HepG2 (cell line): ENCODE data around the gene QSER1. TPM values are rescaled to one million over a fixed set of nuclear protein-coding genes. Genes with fewer than 3 reads are reported as not detected.

Experiments used
- ATAC-seq: fragments of 200-7000 bp; cut with Tn5 transposase; 3 replicates; pipeline ENCODE4 v1.9.1; 2020; ENCODE audit warnings: mild to moderate bottlenecking, moderate library complexity
- BruUV-seq: library from RNA; stranded (reverse); fragments of 400-500 nt; replicated peaks from 2 replicates; lab custom pipeline; 2021; lab: Mats Ljungman, UMichigan
- CTCF ChIA-PET: fragments of 300-600 bp; formaldehyde crosslinking; extraction: SDS; loops from one replicate; lab custom pipeline; 2021; ENCODE audit warnings: low total read pairs, inconsistent platforms, low intra/inter-chr PET ratio; lab: Yijun Ruan, JAX
- POLR2A ChIA-PET: fragments of 350-600 bp; sonication (Branson Sonifier 250); formaldehyde crosslinking; loops from one replicate; lab custom pipeline; 2020; ENCODE audit warnings: antibody characterized with exemption, inconsistent platforms; lab: Yijun Ruan, JAX
- DNase-seq: peaks from one replicate; pipeline ENCODE4 v3.0.0-alpha.2; 2015; ENCODE audit warnings: low spot score
- FAIRE-seq: peaks from 3 replicates; lab custom pipeline; 2011; peaks lifted over from hg19 to GRCh38; lab: Jason Lieb, UNC
- H2AFZ ChIP-seq: one replicate; pipeline ENCODE4 v1.6.1; 2011; ENCODE audit warnings: low read length, inconsistent platforms
- H3K27ac ChIP-seq: fragments of 300-600 bp; 3 replicates; pipeline ENCODE4 v1.8.0; 2011; ENCODE audit warnings: mixed run types, mild to moderate bottlenecking, mixed read lengths, low read length, inconsistent platforms; ENCODE audit not compliant: insufficient read depth; ENCODE audit errors: extremely low read length
- H3K27me3 ChIP-seq, 2 experiments: fragments of 200-600 bp in 1 of 2; 2 replicates in 1 of 2; 3 replicates in 1 of 2; pipeline versions ENCODE4 v1.6.0 to v1.8.0; 2011; ENCODE audit warnings: low read length in 2 of 2, mild to moderate bottlenecking in 2 of 2, moderate library complexity in 2 of 2, inconsistent platforms in 1 of 2; ENCODE audit not compliant: insufficient read depth in 2 of 2, control insufficient read depth in 1 of 2
- H3K36me3 ChIP-seq, 2 experiments: fragments of 200-600 bp in 1 of 2; replicated peaks in 1 of 2; 2 replicates in 1 of 2; 3 replicates in 1 of 2; pipeline versions ENCODE4 v1.5.1 to v1.8.0; 2011; ENCODE audit warnings: low read length in 2 of 2, inconsistent platforms in 1 of 2; ENCODE audit not compliant: insufficient read depth in 2 of 2, control insufficient read depth in 1 of 2
- H3K4me1 ChIP-seq: 2 replicates; pipeline ENCODE4 v1.5.1; 2012; ENCODE audit warnings: low read length, inconsistent platforms; ENCODE audit not compliant: insufficient read depth
- H3K4me2 ChIP-seq: 2 replicates; pipeline ENCODE4 v1.6.0; 2011; ENCODE audit warnings: low read depth, low read length, inconsistent platforms
- H3K4me3 ChIP-seq, 3 experiments: fragments of 200-600 bp in 1 of 3; sonication (generic), shearing (Covaris generic) in 1 of 3; replicated peaks in 1 of 3; 2 replicates each; pipeline ENCODE4 v1.5.1; 2011 to 2016; ENCODE audit warnings: low read length in 3 of 3, inconsistent platforms in 2 of 3, low read depth in 2 of 3, mild to moderate bottlenecking in 2 of 3, control low read depth in 1 of 3, mixed read lengths in 1 of 3; ENCODE audit not compliant: insufficient read depth in 1 of 3
- H3K79me2 ChIP-seq: one replicate; pipeline ENCODE4 v1.6.1; 2011; ENCODE audit warnings: low read length, inconsistent platforms; ENCODE audit not compliant: insufficient read depth
- H3K9ac ChIP-seq: 2 replicates; pipeline ENCODE4 v1.6.0; 2011; ENCODE audit warnings: mild to moderate bottlenecking, low read depth, low read length, inconsistent platforms; ENCODE audit not compliant: insufficient read depth
- H3K9me3 ChIP-seq: 2 replicates; pipeline ENCODE4 v1.5.1; 2012; ENCODE audit warnings: mild to moderate bottlenecking, low read length
- H4K20me1 ChIP-seq: 2 replicates; pipeline ENCODE4 v1.6.0; 2011; ENCODE audit warnings: inconsistent platforms, mild to moderate bottlenecking, low read length, moderate library complexity; ENCODE audit not compliant: insufficient read depth
- RBM39 ChIP-seq: fragments of 200-400 bp; formaldehyde crosslinking; IDR thresholded peaks from one replicate; pipeline ENCODE4 v1.6.1; 2018; ENCODE audit warnings: antibody characterized with exemption, mild to moderate bottlenecking, low read depth, low read length; ENCODE audit not compliant: poor library complexity, severe bottlenecking
- RCOR2 ChIP-seq: IDR thresholded peaks from 2 replicates; pipeline ENCODE4 v1.6.1; 2016; ENCODE audit warnings: missing biosample characterization, missing genetic modification reagents
- SATB2 ChIP-seq: sonication (generic); formaldehyde crosslinking; IDR thresholded peaks from 2 replicates; pipeline ENCODE4 v1.5.0; 2020; ENCODE audit warnings: missing genetic modification reagents
- SP5 ChIP-seq: IDR thresholded peaks from 2 replicates; pipeline ENCODE4 v1.6.1; 2016; ENCODE audit warnings: low read depth, borderline replicate concordance
- ZNF44 ChIP-seq: sonication (generic); formaldehyde crosslinking; IDR thresholded peaks from 2 replicates; pipeline ENCODE4 v1.5.1; 2020; ENCODE audit warnings: mild to moderate bottlenecking, missing genetic modification reagents
- ZNF879 ChIP-seq: sonication (generic); formaldehyde crosslinking; IDR thresholded peaks from 2 replicates; pipeline ENCODE4 v1.8.1; 2023; ENCODE audit warnings: missing genetic modification reagents
- WGBS: methylation state at CpG from one replicate; pipeline ENCODE4 v1.1.6; 2017; ENCODE audit warnings: low lambda C conversion rate; 5-methylcytosine and 5-hydroxymethylcytosine counted together
- in situ Hi-C: cut with HindIII; loops from 2 replicates; pipeline ENCODE4 v1.10.0; 2017; ENCODE audit warnings: low pct_unique_long_range_greater_than_20kb; ENCODE audit not compliant: extremely low pct_ligation_motif_present
- intact Hi-C: fragments of 100-400 bp; cut with micrococcal nuclease; formaldehyde crosslinking; loops from one replicate; pipeline ENCODE4 v1.10.0; 2022; ENCODE audit not compliant: unreplicated experiment
- polyA plus RNA-seq, 8 experiments: library from polyadenylated mRNA; depleted of rRNA in 3 of 8; stranded (reverse) in 7 of 8; unstranded in 1 of 8; fragments of >200 nt; fragmentation: Illumina TruSeq in 4 of 8; extraction: Trizol in 4 of 8; gene quantifications; 2 replicates each; pipeline versions ENCODE4 v1.2.1 to v1.2.3, GENCODE V29; 2011 to 2016; ENCODE audit warnings: low read depth in 4 of 8, missing spikeins in 1 of 8, mixed read lengths in 1 of 8; ENCODE audit not compliant: insufficient read depth in 1 of 8
- total RNA-seq, 5 experiments: library from RNA; depleted of rRNA; stranded (reverse); fragments of >200 nt; fragmentation: Illumina TruSeq; extraction: Trizol; gene quantifications; 2 replicates each; pipeline ENCODE4 v1.2.3, GENCODE V29; 2016; ENCODE audit warnings: low read depth in 1 of 5
- TF ChIP-seq, protein P1 (sequence below): sonication (generic); formaldehyde crosslinking; IDR thresholded peaks from 2 replicates; pipeline ENCODE4 v1.4.0; 2020; ENCODE audit warnings: missing genetic modification reagents, borderline replicate concordance
- TF ChIP-seq, protein P2 (sequence below): sonication (generic); formaldehyde crosslinking; IDR thresholded peaks from 2 replicates; pipeline ENCODE4 v1.5.0; 2020; ENCODE audit warnings: missing genetic modification reagents
- TF ChIP-seq, protein P3 (sequence below): sonication (generic); formaldehyde crosslinking; IDR thresholded peaks from 2 replicates; pipeline ENCODE4 v1.5.0; 2020; ENCODE audit warnings: mild to moderate bottlenecking, missing genetic modification reagents, borderline replicate concordance
- TF ChIP-seq, protein P4 (sequence below), 2 experiments: fragments of 450-650 bp in 1 of 2; sonication (generic) in 1 of 2; formaldehyde crosslinking; IDR thresholded peaks; 2 replicates each; pipeline versions ENCODE4 v1.5.0 to v1.8.0; 2020 to 2022; ENCODE audit warnings: mild to moderate bottlenecking in 1 of 2, missing genetic modification reagents in 1 of 2

QSER1 gene
- total and polyA plus RNA-seq, 2 of the 13 experiments (the other 11 are each of a cell fraction or from before 2014, with no cell fraction given): 8.9 to 17.3 TPM

DNA sequence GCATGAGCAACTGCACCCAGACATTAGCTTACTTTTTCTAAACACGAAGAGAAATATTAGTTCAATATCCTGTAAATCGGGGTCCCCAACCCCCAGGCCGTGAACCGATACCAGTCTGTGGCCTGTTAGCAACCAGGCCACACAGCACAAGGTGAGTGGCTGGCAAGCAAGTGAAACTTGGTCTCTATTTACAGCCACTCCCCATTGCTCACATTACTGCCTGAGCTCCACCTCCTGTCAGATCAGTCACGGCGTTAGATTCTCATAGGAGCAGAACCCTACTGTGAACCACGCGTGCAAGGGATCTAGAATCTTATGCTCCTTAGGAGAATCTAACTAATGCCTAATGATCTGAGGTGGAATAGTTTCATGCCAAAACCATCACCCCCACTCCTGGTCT, 95.2 kb downstream of the QSER1 start:
- peak; percentile 70 for ATAC-seq
- ChIA-PET POLR2A (no interaction called here), CTCF (no interaction called here)
- H3K9ac ChIP-seq: no peak overlapping the region
- H3K4me1 ChIP-seq: no peaks in the 10 kb centered on the region
- in situ Hi-C loops (no loop called here), intact Hi-C loops (no loop called here)
- H3K27ac ChIP-seq: no peak overlapping the region
- no peak overlapping the region for H2AFZ ChIP-seq
- H4K20me1 ChIP-seq: no peaks in the 10 kb centered on the region
- WGBS: 59% methylated on average over 8 of the region's 8 CpGs
- no TSS peak for BruUV-seq
- DNase-seq: no peak
- TF ChIP-seq SATB2 (CRISPR knock-in tag) (no peak), RCOR2 (no peak)
- no peaks in the 10 kb centered on the region for H3K79me2 ChIP-seq
- no peaks in the 10 kb centered on the region for H3K9me3 ChIP-seq
- no peak overlapping the region for H3K4me2 ChIP-seq
- H3K4me3 ChIP-seq: no peak overlapping the region
- FAIRE-seq: no peak
- H3K27me3 ChIP-seq: no peaks in the 10 kb centered on the region; a peak in 1 of 5 replicates
- no peaks in the 10 kb centered on the region for H3K36me3 ChIP-seq

DNA sequence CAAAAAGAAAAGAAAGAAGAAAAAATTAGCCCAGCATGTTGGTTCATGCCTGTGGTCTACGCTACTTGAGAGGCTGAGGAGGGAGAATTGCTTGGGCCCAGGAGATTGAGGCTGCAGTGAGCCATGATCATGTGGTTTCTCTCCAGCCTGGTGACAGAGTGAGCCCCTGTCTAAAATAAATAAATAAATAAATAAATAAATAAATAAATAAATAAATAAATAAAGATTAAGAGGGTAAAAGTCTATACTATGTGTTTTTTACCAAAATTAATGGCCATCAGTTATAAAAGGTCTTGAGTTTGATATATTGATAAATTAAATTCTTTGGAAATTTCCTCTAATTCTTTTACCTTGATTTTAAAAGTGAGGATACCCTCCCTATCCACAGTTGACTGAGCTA, 97.9 kb downstream of the QSER1 start:
- H3K36me3 ChIP-seq: no peaks in the 10 kb centered on the region
- WGBS: 70% methylated on average over 1 of the region's 1 CpG
- H3K9ac ChIP-seq: no peak overlapping the region
- no peak for ATAC-seq
- CTCF ChIA-PET: no interaction called here
- H3K9me3 ChIP-seq: no peaks in the 10 kb centered on the region
- H3K27ac ChIP-seq: no peak overlapping the region
- H3K27me3 ChIP-seq: no peaks in the 10 kb centered on the region; a peak in 1 of 5 replicates
- no TSS peak for BruUV-seq
- no peaks in the 10 kb centered on the region for H3K4me1 ChIP-seq
- DNase-seq: no peak
- intact Hi-C loops (no loop called here), in situ Hi-C loops (no loop called here)
- FAIRE-seq: no peak
- TF ChIP-seq, protein P1, sequence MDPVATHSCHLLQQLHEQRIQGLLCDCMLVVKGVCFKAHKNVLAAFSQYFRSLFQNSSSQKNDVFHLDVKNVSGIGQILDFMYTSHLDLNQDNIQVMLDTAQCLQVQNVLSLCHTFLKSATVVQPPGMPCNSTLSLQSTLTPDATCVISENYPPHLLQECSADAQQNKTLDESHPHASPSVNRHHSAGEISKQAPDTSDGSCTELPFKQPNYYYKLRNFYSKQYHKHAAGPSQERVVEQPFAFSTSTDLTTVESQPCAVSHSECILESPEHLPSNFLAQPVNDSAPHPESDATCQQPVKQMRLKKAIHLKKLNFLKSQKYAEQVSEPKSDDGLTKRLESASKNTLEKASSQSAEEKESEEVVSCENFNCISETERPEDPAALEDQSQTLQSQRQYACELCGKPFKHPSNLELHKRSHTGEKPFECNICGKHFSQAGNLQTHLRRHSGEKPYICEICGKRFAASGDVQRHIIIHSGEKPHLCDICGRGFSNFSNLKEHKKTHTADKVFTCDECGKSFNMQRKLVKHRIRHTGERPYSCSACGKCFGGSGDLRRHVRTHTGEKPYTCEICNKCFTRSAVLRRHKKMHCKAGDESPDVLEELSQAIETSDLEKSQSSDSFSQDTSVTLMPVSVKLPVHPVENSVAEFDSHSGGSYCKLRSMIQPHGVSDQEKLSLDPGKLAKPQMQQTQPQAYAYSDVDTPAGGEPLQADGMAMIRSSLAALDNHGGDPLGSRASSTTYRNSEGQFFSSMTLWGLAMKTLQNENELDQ (CRISPR knock-in tag): no peak
- TF ChIP-seq, protein P2, sequence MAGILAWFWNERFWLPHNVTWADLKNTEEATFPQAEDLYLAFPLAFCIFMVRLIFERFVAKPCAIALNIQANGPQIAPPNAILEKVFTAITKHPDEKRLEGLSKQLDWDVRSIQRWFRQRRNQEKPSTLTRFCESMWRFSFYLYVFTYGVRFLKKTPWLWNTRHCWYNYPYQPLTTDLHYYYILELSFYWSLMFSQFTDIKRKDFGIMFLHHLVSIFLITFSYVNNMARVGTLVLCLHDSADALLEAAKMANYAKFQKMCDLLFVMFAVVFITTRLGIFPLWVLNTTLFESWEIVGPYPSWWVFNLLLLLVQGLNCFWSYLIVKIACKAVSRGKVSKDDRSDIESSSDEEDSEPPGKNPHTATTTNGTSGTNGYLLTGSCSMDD (CRISPR knock-in tag): no peak
- TF ChIP-seq, protein P3, sequence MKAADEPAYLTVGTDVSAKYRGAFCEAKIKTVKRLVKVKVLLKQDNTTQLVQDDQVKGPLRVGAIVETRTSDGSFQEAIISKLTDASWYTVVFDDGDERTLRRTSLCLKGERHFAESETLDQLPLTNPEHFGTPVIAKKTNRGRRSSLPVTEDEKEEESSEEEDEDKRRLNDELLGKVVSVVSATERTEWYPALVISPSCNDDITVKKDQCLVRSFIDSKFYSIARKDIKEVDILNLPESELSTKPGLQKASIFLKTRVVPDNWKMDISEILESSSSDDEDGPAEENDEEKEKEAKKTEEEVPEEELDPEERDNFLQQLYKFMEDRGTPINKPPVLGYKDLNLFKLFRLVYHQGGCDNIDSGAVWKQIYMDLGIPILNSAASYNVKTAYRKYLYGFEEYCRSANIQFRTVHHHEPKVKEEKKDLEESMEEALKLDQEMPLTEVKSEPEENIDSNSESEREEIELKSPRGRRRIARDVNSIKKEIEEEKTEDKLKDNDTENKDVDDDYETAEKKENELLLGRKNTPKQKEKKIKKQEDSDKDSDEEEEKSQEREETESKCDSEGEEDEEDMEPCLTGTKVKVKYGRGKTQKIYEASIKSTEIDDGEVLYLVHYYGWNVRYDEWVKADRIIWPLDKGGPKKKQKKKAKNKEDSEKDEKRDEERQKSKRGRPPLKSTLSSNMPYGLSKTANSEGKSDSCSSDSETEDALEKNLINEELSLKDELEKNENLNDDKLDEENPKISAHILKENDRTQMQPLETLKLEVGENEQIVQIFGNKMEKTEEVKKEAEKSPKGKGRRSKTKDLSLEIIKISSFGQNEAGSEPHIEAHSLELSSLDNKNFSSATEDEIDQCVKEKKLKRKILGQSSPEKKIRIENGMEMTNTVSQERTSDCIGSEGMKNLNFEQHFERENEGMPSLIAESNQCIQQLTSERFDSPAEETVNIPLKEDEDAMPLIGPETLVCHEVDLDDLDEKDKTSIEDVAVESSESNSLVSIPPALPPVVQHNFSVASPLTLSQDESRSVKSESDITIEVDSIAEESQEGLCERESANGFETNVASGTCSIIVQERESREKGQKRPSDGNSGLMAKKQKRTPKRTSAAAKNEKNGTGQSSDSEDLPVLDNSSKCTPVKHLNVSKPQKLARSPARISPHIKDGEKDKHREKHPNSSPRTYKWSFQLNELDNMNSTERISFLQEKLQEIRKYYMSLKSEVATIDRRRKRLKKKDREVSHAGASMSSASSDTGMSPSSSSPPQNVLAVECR: no peak
- TF ChIP-seq ZNF879: no peak
- TF ChIP-seq ZNF44 (CRISPR knock-in tag): no peak
- TF ChIP-seq, protein P4, sequence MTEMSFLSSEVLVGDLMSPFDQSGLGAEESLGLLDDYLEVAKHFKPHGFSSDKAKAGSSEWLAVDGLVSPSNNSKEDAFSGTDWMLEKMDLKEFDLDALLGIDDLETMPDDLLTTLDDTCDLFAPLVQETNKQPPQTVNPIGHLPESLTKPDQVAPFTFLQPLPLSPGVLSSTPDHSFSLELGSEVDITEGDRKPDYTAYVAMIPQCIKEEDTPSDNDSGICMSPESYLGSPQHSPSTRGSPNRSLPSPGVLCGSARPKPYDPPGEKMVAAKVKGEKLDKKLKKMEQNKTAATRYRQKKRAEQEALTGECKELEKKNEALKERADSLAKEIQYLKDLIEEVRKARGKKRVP (CRISPR knock-in tag; IDR thresholded peaks at IDR 0.05): no peak
- no peak for TF ChIP-seq RBM39
- no peak for TF ChIP-seq SP5
- TF ChIP-seq, all 625 proteins: peak for 0
- POLR2A ChIA-PET: no interaction called here
- Histone ChIP-seq H2AFZ (no peak overlapping the region), H3K4me2 (no peak overlapping the region), H4K20me1 (no peaks in the 10 kb centered on the region), H3K4me3 (no peak overlapping the region), H3K79me2 (no peaks in the 10 kb centered on the region)
